Fibroblast of peridontal ligament (primary cell): ENCODE data around the gene PRRC2C.
"Not testable (repeated sequence)": the region's sequence is repeated elsewhere in the genome, so short reads cannot be mapped to it uniquely, and the experiment has no call there.

ENCODE experiments used
- DNase-seq: peaks from one replicate; pipeline ENCODE4 v3.0.0-alpha.2; 2010; ENCODE audit errors: extremely low read depth

The PRRC2C gene

DNA sequence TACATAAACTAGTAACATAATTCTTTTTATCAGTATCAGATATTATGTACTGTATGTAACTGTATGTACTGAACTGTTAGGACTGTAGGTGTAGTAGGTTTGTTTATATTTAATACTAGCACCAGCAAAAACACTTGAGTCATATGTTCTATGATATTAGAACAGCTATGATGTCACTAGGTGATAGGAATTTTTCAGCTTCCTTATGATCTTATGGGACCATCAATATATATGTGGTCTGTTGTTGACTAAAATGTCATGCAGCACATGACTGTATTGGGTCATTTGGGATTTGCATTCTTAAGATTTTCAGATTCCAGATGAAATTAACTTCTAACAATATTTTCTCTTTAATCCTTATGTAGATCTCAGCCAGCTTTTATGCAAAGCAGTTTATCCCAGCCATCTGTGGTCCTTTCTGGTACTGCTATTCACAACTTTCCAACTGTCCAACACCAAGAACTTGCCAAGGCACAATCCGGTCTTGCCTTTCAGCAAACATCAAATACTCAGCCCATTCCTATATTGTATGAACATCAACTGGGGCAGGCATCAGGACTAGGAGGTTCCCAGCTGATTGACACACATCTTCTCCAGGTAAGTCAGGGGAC lies 98.4 kb downstream of the PRRC2C start:
- no peak for DNase-seq

DNA sequence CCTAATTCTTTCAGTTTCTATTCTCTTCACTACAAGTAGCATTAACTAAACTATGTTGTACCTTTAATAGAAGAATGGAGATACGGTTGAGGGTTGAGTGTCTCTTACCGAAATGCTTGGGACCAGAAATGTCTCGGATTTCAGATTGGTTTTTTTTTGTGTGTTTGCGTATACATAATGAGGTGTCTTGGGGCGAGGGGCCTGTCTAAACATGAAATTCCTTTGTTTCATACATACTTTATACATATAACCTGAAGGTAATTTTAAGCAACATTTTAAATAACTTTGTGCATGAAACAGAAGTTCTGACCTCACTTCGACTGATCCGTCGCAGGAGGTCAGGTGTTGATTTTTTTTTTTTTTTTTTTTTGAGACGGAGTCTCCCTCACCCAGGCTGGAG lies 100.4 kb downstream of the PRRC2C start:
- DNase-seq = no peak

DNA sequence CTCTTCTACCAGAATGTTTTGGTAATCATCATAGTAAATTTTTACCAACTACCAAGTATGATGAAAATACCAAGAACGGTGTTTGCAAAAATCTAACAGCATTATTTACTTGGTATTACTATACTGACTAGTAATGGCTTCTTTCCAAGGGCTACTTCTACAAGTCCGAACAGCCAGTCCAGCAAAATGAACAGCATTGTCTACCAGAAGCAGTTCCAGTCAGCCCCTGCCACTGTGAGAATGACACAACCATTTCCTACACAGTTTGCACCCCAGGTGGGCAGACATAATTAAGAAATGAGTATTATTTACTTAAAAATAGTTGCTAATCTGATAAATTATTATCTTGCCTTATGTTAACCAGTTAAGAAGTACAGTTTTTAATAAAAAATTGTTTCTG lies 102.9 kb downstream of the PRRC2C start:
- DNase-seq = no peak

DNA sequence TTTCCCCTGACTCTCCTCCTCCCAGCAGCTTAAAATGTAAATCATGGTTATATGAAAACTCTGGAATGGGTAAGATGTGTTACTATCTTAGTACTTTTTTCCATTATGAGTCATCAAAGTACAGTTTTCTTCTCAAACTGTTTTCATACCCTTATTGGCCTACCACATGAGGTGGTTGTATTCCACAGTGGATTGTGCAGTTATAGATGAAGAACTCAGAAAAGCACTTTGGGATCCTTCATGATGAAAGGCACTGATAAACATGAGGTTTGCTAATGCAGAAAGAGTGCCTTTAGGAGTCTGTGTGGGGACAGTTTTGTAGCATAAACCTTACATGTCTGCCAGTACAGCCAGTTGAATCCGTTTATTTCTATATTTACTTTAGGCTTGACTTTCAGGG lies 104.7 kb downstream of the PRRC2C start:
- peak; percentile 67 for DNase-seq

DNA sequence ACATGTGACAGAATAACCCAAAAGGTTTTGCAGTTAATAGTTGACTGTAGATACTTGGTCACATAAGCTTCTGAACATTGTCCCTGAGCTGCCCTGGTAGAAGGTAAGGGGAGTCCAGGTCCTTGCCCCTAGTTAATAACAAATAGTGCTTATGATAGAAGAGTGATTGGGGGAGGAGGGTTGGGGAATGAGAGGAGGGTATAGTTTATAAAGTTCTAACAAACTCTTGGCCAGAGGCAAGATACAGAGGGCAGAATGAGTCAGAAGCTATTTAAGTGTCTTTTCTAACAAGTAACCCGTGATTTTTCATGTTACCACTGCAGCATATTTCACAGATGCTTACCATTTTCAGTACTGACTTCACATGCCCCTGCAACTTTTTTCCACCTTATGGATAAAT lies 110.0 kb downstream of the PRRC2C start:
- DNase-seq = peak; percentile 80

DNA sequence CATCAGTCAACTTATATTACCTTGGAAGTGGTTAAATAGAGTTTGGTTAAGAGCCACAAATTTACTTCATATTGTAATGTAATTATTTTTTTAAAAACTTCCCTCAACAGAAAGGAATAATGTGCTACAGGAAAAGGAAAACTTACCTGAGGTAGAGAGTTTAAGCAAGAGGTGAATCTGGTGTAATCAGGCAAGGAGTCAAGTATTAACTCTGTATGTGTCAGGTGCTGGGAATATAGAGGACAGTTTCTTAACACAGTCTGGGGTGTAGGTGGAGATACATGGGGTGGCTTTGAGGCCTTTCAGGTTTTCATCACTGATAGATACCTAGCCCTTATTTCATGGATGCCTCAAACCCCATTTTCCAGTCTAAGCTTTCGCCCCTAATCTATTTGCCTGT lies 110.8 kb downstream of the PRRC2C start:
- no peak for DNase-seq

DNA sequence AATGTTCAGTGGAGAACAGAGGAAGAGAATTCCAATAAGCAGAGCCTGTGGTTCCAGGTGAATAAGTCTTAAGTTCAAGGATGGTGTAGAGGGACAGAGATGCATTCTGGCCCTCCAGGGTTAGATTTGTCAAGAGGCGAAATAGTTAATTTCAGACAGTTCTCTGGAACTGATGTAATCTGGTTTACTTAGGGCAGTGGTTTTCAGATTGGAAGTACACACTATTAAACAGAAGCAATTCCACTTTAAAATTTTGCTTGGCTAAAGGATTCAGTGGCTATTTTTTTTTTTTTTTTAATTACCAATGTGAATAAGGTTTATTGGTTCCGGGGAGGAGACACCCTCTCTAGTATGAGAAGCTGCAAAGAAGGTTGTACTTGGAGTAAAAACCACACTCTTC lies 111.4 kb downstream of the PRRC2C start:
- DNase-seq = no peak

DNA sequence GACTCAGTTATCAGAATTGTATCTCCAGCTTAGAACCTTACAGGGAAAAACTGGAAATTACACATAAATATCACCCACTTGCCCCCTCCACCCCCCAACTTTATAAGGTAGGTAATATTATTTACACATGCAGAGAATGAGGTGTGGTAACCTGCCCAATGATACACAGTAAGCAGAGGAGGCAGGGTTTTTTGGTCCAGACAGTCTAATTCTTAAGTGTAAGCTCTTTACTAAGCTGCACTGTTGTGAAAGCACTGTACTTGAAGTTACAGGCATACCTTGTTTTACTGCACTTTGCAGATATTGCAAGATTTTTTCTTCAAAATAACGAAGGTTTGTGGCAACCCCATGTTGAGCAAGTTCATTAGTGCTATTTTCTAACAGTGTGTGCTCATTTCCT lies 111.9 kb downstream of the PRRC2C start:
- DNase-seq = no peak

DNA sequence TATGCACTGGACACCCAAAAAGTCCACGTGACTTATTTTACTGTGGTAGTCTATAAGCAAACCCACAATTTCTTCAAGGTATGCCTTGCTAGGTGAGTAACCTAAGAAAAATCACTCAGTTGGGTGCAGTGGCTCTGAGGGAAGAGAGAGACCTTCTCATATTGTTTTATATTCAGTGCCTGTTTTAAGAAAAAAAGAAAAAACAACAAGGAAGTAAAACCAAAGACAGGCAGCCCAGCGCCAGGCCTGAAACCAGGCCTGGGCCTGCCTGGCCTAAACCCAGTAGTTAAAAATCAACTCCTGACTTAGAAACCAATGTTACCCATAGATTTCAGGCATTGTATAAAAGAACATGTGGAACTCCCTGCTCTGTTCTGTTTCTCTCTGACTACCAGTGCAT lies 115.0 kb downstream of the PRRC2C start:
- DNase-seq = not testable (repeated sequence)

DNA sequence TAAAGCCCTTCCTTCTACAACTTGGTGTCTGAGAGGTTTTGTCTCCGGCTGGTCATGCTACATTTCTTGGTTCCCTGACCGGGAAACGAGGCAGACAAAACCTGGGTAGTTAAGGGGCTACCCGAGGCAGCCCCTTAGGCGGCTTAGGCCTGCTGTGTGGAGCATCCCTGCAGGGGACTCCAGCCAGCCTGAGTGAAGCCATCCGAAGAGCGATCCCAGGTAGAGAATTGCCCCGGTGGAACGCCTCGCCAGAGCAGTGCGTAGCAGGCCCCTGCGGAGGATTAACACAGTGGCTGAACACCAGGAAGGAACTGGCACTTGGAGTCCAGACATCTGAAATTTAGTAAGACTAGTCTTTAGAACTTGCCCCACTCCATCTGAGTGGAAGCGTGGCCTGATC lies 115.5 kb downstream of the PRRC2C start:
- no peak for DNase-seq

DNA sequence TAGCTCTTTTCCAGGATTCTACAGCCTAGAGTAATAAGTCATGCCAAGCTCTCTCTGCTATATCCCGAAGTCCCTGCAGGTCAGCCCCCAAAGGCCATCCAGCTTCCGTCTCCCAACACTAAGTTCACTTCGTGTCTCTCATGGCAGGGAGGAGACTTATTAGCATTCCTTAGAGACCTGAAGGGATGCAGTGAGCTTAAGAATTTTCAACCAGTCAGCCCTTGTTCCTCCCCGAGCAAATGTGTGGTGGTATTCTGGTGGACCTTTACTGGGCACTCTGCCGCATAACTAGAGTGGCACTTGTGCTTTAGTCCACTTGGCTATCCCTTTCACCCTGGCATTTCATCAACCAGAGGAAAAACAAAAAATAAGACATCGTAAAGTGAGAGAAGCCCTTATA lies 117.7 kb downstream of the PRRC2C start:
- DNase-seq = not testable (repeated sequence)

DNA sequence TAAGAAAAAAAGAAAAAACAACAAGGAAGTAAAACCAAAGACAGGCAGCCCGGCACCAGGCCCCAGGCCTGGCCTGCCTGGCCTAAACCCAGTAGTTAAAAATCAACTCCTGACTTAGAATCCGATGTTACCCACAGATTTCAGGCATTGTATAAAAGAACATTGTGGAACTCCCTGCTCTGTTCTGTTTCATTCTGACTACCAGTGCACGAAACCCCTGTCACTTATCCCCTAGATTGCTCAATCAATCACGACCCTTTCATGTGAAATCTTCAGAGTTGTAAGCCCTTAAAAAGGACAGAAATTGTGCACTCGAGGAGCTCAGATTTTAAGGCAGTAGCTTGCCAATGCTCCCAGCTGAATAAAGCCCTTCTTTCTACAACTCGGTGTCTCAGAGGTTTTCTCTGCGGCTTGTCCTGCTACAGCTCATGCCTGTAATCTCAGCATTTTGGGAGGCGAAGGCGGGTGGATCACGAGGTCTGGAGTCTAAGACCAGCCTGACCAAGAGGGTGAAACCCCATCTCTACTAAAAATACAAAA lies 121.1 kb downstream of the PRRC2C start:
- DNase-seq = no peak

DNA sequence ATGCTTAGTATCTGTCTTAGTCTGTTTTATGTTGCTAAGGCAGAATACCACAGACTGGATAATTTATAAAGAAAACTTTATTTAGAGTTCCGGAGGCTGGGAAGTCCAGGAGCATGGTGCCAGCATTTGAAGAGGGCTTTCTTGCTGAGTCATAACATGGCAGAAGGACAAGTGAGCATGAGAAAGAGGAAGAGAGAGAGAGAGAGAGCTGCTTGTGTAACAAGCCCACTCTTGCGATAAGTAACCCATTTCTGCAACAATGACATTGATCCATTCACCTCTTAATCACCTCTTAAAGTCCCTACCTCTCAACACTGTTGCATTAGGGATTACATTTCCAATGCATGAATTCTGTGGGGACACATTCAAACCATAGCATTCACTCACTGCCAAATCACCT lies 125.1 kb downstream of the PRRC2C start:
- peak; percentile 84 for DNase-seq

DNA sequence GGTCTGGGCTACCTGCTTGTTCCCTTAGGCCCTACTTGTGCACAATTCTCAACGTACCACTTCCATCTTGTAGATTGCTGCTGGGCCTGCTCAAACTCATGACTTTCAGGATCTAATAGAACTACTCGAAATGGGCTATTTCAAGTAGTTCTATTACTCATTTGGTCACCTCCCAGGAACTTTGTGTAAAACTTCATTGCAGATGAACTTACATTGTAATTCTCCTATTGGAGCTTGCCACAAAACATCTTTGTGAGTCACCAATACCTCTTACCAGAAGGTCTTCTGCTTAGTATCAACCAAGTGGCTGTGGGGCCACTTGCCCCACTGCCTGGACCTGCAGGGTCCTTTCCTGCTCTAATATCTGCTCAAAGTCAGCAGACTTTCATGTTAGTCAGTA lies 126.0 kb downstream of the PRRC2C start:
- DNase-seq = peak; percentile 33

DNA sequence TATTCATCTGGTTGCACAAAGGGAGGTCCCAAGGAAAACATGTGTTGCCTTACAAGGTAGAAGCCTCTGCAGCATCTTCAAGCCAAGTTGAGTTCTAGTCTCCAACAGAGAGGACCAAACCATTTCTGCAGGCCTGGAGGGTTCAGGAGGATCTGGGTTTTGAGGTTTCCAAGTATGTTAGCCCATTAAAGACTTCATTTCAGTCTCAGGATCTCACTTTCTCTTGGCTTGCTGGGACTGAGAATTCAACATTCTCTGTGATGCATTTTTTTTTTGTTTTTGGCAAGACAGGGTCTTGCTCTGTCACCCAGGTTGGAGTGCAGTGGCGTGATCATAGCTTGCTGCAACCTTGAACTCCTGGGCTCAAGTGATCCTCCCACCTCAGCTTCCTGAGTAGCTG lies 128.0 kb downstream of the PRRC2C start:
- no peak for DNase-seq

DNA sequence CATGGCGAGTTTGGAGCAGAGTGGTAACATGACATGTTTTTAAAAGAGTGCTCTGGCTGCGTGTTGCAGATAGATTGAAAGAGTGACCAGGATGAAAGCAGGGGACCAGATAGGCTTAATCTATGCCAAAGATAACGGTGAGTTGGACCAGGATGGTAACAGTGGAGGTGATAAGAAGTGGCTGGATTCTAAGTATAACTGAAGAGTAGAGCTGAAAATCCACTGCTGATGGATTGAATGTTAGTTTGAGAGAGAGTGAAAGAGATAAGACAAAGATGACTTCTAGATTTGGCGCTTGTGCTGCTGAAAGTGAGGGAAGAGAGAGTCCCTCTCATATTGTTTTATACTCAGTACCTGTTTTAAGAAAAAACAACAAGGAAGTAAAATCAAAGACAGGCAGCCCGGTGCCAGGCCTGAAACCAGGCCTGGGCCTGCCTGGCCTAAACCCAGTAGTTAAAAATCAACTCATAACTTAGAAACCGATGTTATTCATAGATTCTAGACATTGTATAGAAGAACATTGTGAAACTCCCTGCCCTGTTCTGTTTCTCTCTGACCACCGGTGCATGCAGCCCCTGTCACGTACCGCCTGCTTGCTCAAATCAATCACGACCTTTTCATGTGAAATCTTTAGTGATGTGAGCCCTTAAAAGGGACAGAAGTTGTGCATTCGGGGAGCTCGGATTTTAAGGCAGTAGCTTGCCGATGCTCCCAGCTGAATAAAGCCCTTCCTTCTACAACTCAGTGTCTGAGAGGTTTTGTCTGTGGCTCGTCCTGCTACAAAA lies 130.0 kb downstream of the PRRC2C start:
- not testable (repeated sequence) for DNase-seq

DNA sequence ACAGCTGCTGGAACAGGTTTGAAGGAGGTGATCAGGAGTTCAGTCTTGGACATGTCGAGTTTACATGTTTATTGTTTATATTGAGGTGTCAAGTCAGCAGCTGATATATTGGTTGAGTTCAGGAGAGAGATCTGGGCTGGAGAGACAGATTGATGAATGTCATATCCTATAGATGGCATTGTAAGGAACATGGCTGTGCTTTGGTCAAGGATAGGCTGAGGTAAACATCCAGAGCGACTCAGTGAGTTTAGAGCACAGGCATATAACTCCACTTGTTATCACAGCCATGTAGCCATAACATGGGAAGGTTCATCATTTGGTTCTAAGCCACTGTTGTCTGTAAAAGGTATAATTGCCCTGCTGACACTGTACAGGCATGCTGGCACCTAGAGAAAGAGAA lies 131.3 kb downstream of the PRRC2C start:
- DNase-seq = no peak

DNA sequence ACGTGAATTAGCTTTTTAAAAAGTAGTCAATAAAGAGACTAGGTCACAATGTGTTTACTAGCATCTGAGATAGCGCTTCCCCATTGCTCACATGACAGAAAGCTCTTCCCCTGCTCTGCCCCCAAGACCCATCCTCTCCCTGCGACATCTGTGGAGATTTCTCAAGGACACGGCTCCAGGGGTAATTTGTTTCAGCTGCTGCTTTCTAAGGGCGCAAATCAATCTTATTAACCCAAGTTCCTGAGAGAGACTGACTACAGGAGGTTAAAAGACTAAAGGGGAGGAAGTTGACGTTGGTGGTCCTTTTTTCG lies 136.8 kb downstream of the PRRC2C start, which contains the start of gene MYOCOS:
MYOCOS (plus strand) TSS at position 92 of the 311 bp plus-strand sequence. CDS start 1,641 bp downstream, outside the sequence.
- no peak for DNase-seq

DNA sequence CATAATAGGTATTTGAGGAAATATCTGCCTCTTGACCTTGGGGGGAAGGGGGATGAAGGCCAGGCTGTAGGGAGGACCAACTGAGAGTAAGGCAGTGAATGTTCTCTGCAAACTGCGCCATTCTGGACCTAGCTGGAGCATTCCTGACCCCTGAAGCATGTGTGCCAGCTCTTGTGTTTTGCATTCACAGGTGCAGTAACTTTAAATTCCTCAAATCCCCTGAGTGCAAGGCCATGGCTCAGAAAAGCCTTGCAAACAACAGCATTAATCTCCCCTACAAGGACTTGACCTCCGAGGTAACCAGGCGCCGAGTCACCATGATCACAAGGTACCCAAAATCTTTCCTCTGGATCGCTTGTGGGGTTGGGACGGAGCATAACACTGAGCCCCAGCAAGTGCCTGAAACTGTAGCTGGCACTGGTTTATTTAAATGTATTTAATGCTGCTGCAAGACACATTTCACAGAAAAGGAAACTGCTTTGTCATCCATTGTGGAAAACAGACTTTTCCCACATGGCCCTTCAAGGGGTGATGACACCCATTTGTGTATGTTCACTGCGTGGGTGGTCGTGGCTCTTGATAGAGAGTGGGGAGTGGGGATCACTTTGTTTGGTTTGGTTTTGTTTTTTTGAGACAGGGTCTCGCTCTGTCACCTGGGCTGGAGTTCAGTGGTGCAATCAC lies 138.5 kb downstream of the PRRC2C start:
- no peak for DNase-seq

DNA sequence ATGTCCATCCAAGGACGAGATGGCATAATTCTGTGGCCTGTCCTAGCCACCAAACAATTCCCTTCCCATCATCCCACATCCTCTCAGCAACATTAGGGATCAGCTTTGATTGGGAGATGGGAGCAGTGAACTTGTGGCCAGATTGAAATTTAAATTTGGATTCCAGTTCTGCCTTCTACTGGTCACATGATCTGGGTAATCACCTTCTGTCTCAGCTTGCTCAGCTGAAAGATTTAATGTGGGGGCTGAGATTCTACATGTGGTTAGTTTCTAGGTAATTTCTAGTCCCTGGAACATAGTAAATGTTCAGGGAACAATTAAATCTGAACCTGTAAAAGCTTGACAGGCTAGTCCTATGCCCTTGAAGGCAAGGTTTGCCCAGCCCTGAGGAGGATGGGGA lies 139.9 kb downstream of the PRRC2C start:
- DNase-seq = no peak

DNA sequence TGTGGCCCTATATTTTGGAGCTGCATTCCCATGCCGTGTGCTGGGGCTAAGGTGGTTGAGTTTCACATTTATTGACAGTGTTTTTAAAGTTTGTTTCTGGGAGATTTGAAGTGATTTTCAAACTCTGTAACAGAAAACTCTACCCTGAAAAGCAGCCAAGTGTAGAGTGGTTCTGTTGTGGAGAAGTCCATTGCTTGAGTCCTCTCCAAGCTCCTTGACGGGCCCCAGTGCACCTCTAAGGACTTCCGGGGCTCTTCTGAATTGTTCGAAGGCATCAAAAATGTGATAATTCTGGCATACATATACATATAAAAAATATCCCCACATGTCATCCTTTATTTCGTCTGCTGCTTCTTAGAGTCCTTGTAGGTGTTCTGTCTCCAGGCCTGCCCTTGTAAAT lies 141.7 kb downstream of the PRRC2C start:
- DNase-seq = no peak

DNA sequence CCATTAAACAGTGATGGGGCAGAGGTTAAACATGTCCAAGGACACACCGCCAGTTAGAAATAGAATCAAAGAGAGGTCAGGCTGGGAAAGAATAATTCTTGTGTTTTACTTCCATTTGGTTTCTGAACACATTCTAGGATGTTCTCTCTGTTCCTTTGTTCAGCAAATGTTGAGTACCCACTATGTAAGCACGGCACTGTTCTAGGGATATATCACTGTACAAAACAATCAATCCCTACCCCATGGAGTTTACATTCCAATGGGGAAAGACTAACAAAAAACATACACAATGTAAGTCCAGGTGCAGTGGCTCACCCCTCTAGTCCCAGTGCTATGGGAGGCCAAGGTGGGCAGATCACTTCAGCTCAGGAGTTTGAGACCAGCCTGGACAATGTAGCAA lies 142.9 kb downstream of the PRRC2C start:
- no peak for DNase-seq

DNA sequence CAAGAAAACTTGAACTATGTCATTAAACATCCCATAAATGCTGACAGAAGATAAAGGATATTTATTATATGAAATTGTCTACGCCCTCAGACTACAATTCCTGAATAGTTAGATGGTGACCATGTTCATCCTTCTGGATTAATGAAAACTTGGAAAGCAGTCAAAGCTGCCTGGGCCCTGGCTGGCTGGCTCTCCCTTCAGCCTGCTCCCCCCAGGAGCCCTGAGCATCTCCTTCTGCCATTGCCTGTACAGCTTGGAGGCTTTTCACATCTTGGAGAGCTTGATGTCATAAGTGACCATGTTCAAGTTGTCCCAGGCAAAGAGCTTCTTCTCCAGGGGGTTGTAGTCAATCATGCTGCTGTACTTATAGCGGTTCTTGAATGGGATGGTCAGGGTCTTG lies 150.3 kb downstream of the PRRC2C start:
- DNase-seq = no peak
